Measurements from ENCODE around the gene TEX14.

The TEX14 gene

DNA sequence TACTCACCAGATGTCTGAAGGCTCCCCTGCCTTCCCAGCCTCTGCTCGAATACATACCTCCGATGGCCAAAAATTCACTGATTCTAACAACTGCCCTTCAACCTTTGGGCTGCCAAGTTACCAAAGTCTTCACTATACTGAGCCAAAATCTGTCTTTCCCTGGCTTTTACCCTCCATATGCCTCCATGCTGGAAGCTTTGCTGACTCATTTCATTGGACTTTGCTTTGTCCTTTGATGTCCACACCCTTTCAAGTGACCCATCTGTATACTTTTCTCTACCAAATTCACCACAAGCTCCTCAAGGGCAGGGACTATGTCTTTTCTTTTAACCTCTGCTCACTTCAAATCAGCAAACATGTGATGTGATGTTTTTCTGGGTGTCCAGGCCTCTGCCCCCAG is 156.4 kb downstream of the TEX14 start:
- Mint-ChIP-seq H3K4me3 (no peak overlapping the region), H3K27me3 (ENCODE audit: low read depth) (peaks cover 48% of the 10 kb centered on the region), H3K36me3 (ENCODE audit: low read depth) (no peaks in the 10 kb centered on the region), H3K9me3 (no peaks in the 10 kb centered on the region), H3K4me1 (ENCODE audit: low read depth) (no peaks in the 10 kb centered on the region), H3K27ac (no peak overlapping the region)
- DNase-seq (ENCODE audit: low spot score): no peak

DNA sequence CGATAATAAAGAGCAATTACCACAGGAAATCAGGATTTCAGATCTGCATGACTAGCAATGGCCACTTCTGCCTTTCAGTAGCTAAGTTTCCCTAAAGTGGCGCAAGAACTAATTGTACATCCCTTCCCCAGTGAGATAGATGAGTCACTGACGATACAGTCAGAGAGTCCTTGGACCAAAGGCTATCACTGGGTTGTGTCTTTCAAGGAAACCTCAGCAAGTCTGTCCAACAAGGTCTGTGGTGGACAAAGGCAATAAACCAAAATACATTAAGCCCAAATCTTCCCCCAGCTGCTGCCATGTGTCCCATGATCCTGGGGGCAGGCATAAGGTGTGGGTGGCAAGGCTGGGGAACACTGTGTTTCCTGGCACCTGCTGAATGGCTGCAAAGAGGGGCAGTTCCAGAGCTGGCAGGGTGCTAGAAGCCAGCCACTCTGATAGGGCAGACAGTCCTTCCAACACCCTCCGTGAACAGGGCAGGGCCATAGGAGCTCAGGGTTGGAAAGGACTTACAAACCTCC is 156.9 kb downstream of the TEX14 start:
- peaks cover 53% of the 10 kb centered on the region for H3K27me3 Mint-ChIP-seq (ENCODE audit: low read depth)
- no peaks in the 10 kb centered on the region for H3K4me1 Mint-ChIP-seq (ENCODE audit: low read depth)
- H3K9me3 Mint-ChIP-seq: no peaks in the 10 kb centered on the region
- H3K27ac Mint-ChIP-seq: no peak overlapping the region
- no peaks in the 10 kb centered on the region for H3K36me3 Mint-ChIP-seq (ENCODE audit: low read depth)
- no peak for DNase-seq (ENCODE audit: low spot score)
- no peak overlapping the region for H3K4me3 Mint-ChIP-seq

DNA sequence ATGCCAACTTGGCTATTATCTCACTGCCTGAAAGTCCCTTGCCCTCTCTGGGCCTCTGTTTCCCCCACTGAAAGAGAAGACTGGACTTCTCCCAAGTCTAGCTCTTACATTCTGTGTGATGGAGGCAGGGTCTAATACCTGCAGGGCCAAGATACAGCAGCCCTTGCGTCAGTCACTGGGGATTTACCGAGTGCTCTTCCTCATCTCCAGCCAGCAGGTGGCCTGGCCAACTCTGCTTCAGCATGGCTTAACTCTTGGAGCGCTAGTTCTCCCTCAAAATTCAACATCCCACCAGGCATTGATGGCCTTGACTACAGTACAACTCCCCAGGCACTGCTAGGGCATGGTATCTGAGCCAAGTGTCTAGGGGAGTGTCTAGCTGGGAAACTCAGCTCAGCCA is 157.5 kb downstream of the TEX14 start:
- Mint-ChIP-seq H3K4me1 (ENCODE audit: low read depth) (no peaks in the 10 kb centered on the region), H3K27ac (no peak overlapping the region), H3K4me3 (no peak overlapping the region), H3K27me3 (ENCODE audit: low read depth) (peaks cover 56% of the 10 kb centered on the region), H3K36me3 (ENCODE audit: low read depth) (no peaks in the 10 kb centered on the region), H3K9me3 (no peaks in the 10 kb centered on the region)
- DNase-seq (ENCODE audit: low spot score): no peak

DNA sequence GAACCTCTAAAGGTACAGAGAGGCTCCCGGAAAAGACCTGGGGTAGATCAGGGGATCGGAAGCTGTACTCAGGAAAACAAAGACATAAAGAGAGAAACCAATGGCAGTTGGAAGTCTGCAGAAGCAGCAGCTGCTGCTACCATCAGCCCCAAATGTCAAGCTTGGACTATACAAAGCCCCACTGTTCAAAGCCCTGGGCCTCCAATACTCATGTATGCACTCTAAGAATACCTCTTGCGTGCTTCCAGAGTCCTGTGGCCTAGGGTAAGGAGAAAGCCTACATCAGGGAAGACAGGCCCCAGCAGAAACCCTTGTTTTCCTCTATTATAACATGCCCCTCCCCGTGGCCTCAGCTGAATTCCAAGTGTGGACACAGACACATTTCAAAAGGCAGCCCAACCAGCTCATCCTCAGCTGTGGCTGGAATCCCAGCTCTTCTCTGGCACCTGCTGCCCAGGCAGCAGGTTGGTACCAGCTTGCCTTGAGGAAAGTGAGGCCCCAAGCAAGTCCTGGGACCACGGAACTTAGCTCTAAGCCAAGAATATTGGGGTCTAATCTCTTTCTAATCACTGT is 158.1 kb downstream of the TEX14 start:
- Mint-ChIP-seq H3K36me3 (ENCODE audit: low read depth) (no peaks in the 10 kb centered on the region), H3K27ac (no peak overlapping the region), H3K9me3 (no peaks in the 10 kb centered on the region), H3K27me3 (ENCODE audit: low read depth) (peaks cover 62% of the 10 kb centered on the region), H3K4me3 (no peak overlapping the region), H3K4me1 (ENCODE audit: low read depth) (no peaks in the 10 kb centered on the region)
- DNase-seq (ENCODE audit: low spot score): no peak

- no peaks in the 10 kb centered on the region for H3K9me3 Mint-ChIP-seq
- H3K4me1 Mint-ChIP-seq (ENCODE audit: low read depth): no peaks in the 10 kb centered on the region
- peaks cover 64% of the 10 kb centered on the region for H3K27me3 Mint-ChIP-seq (ENCODE audit: low read depth)
- DNase-seq (ENCODE audit: low spot score): no peak
- H3K36me3 Mint-ChIP-seq (ENCODE audit: low read depth): no peaks in the 10 kb centered on the region
- H3K4me3 Mint-ChIP-seq: no peak overlapping the region
- H3K27ac Mint-ChIP-seq: no peak overlapping the region
Measured at GRCh38 chr17:58532555-58532951, 159.3 kb downstream of the TEX14 start.

GRCh38 chr17:58531661-58532554 is 159.9 kb downstream of the TEX14 start:
- Mint-ChIP-seq H3K27me3 (ENCODE audit: low read depth) (peaks cover 64% of the 10 kb centered on the region), H3K27ac (no peak overlapping the region), H3K36me3 (ENCODE audit: low read depth) (no peaks in the 10 kb centered on the region), H3K4me1 (ENCODE audit: low read depth) (peaks cover 6% of the 10 kb centered on the region), H3K9me3 (no peaks in the 10 kb centered on the region), H3K4me3 (peak overlapping the region; percentile 48)
- peak; percentile 70 for DNase-seq (ENCODE audit: low spot score)

GRCh38 chr17:58531122-58531521 is 160.7 kb downstream of the TEX14 start:
- Mint-ChIP-seq H3K27me3 (ENCODE audit: low read depth) (peaks cover 63% of the 10 kb centered on the region), H3K4me3 (peak overlapping the region; percentile 39), H3K9me3 (no peaks in the 10 kb centered on the region), H3K4me1 (ENCODE audit: low read depth) (peaks cover 11% of the 10 kb centered on the region), H3K27ac (no peak overlapping the region), H3K36me3 (ENCODE audit: low read depth) (no peaks in the 10 kb centered on the region)
- no peak for DNase-seq (ENCODE audit: low spot score)

DNA sequence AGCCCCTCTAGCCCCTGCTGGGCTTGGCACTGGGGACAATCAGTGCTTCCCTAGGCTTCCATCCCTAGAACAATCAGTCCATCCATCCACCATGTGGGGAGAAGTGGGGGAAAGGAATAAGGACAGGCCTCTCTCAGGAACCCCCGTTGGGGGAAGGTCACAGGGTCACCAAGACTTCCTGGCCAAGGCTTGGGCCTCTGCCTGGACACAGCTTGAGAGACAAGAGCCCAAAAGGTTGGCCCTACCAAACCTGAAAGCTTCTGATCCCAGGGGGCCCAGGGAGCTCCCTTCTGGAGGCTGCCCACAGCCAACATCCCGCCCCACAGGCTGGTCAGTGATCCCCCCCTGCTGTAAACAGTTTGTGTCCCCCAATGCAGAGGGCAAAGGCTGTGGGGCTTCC is 161.2 kb downstream of the TEX14 start:
- Mint-ChIP-seq H3K4me3 (peak overlapping the region; percentile 39), H3K9me3 (no peaks in the 10 kb centered on the region), H3K36me3 (ENCODE audit: low read depth) (no peaks in the 10 kb centered on the region), H3K27me3 (ENCODE audit: low read depth) (peaks cover 58% of the 10 kb centered on the region), H3K4me1 (ENCODE audit: low read depth) (peaks cover 11% of the 10 kb centered on the region), H3K27ac (no peak overlapping the region)
- no peak for DNase-seq (ENCODE audit: low spot score)

GRCh38 chr17:58529275-58529674 is 162.6 kb downstream of the TEX14 start:
- H3K4me1 Mint-ChIP-seq (ENCODE audit: low read depth): peaks cover 13% of the 10 kb centered on the region
- H3K36me3 Mint-ChIP-seq (ENCODE audit: low read depth): no peaks in the 10 kb centered on the region
- no peaks in the 10 kb centered on the region for H3K9me3 Mint-ChIP-seq
- H3K27ac Mint-ChIP-seq: no peak overlapping the region
- H3K27me3 Mint-ChIP-seq (ENCODE audit: low read depth): peaks cover 45% of the 10 kb centered on the region
- DNase-seq (ENCODE audit: low spot score): no peak
- H3K4me3 Mint-ChIP-seq: no peak overlapping the region

- no peak for DNase-seq (ENCODE audit: low spot score)
- peaks cover 43% of the 10 kb centered on the region for H3K27me3 Mint-ChIP-seq (ENCODE audit: low read depth)
- no peaks in the 10 kb centered on the region for H3K9me3 Mint-ChIP-seq
- no peaks in the 10 kb centered on the region for H3K36me3 Mint-ChIP-seq (ENCODE audit: low read depth)
- no peak overlapping the region for H3K27ac Mint-ChIP-seq
- H3K4me1 Mint-ChIP-seq (ENCODE audit: low read depth): peaks cover 13% of the 10 kb centered on the region
- no peak overlapping the region for H3K4me3 Mint-ChIP-seq
Measured at GRCh38 chr17:58528443-58528842, 163.4 kb downstream of the TEX14 start.

DNA sequence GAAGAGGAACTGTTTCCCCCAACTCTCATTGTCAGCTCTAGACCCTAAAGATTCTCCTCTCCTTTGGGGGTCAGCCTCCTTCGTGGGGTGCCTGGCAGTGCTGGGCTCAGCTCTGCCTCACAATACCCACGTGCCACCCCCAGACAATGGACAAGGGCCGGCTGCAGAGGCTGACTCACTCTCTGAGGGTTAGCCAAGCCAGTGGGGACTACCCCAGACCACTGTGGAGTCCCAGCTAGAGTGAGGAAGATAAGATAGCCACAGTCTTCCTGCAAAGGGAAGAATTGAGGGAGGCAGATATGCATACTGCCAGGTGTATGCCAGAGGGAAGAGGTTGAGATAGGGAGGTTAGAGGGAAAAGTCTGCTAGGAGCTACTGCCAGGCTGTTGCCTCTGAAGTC is 163.9 kb downstream of the TEX14 start:
- Mint-ChIP-seq H3K27ac (no peak overlapping the region), H3K4me3 (no peak overlapping the region)
- DNase-seq (ENCODE audit: low spot score): no peak

GRCh38 chr17:58527306-58527705 is 164.5 kb downstream of the TEX14 start:
- DNase-seq (ENCODE audit: low spot score): no peak
- H3K4me1 Mint-ChIP-seq (ENCODE audit: low read depth): peaks cover 13% of the 10 kb centered on the region
- H3K4me3 Mint-ChIP-seq: no peak overlapping the region
- peak overlapping the region; percentile 45 for H3K27ac Mint-ChIP-seq
- no peaks in the 10 kb centered on the region for H3K36me3 Mint-ChIP-seq (ENCODE audit: low read depth)
- no peaks in the 10 kb centered on the region for H3K9me3 Mint-ChIP-seq
- H3K27me3 Mint-ChIP-seq (ENCODE audit: low read depth): peaks cover 32% of the 10 kb centered on the region

More for the DNA sequence above, 163.9 kb downstream of the TEX14 start:
- Mint-ChIP-seq H3K9me3 (no peaks in the 10 kb centered on the region), H3K36me3 (ENCODE audit: low read depth) (no peaks in the 10 kb centered on the region), H3K4me1 (ENCODE audit: low read depth) (peaks cover 13% of the 10 kb centered on the region), H3K27me3 (ENCODE audit: low read depth) (peaks cover 38% of the 10 kb centered on the region)

DNA sequence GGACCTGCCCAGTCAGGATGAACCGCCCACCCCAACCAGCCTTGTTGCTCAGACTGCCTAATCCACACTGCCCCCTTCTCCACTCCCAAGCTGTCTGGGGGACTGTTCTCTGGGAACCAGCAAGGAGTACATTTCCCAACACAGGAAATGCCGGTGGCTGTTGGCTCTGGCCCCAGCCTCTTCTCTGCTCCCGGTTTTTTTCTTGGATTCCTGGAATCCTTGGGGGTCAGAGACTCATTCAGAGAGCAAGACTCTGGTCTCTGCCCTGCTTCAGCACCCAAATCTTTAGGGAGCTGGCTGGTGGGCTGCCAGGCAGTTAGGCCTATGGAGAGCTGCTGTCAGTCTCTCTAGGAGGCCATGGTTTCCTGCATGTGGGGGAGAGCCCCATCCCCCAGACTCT is 166.6 kb downstream of the TEX14 start:
- H3K9me3 Mint-ChIP-seq: no peaks in the 10 kb centered on the region
- H3K27me3 Mint-ChIP-seq (ENCODE audit: low read depth): peaks cover 18% of the 10 kb centered on the region
- H3K36me3 Mint-ChIP-seq (ENCODE audit: low read depth): no peaks in the 10 kb centered on the region
- H3K27ac Mint-ChIP-seq: no peak overlapping the region
- H3K4me3 Mint-ChIP-seq: no peak overlapping the region
- no peak for DNase-seq (ENCODE audit: low spot score)
- peaks cover 13% of the 10 kb centered on the region for H3K4me1 Mint-ChIP-seq (ENCODE audit: low read depth)

- Mint-ChIP-seq H3K4me1 (ENCODE audit: low read depth) (peaks cover 14% of the 10 kb centered on the region), H3K36me3 (ENCODE audit: low read depth) (peaks cover 2% of the 10 kb centered on the region), H3K27ac (no peak overlapping the region), H3K4me3 (no peak overlapping the region), H3K9me3 (no peaks in the 10 kb centered on the region), H3K27me3 (ENCODE audit: low read depth) (peaks cover 4% of the 10 kb centered on the region)
- DNase-seq (ENCODE audit: low spot score): no peak
Measured at GRCh38 chr17:58521680-58522079, 170.2 kb downstream of the TEX14 start.
